A549 (cell line): ENCODE data around the gene OR2G2. TPM values are rescaled to one million over a fixed set of nuclear protein-coding genes. Genes with fewer than 3 reads are reported as not detected.

Source experiments
- ATAC-seq, 2 experiments: fragments of 200-7000 bp in 1 of 2; fragments of >200 bp in 1 of 2; cut with Nextera tagmentation in 1 of 2; cut with Tn5 transposase in 1 of 2; 3 replicates each; pipeline versions ENCODE4 v1.8.0 to v1.9.1; 2018 to 2020; ENCODE audit warnings: mild to moderate bottlenecking in 1 of 2, moderate library complexity in 1 of 2
- CTCF ChIA-PET: fragments of 300-600 bp; sonication (Branson Sonifier 250); formaldehyde crosslinking; extraction: SDS; loops from one replicate; lab custom pipeline; 2021; ENCODE audit warnings: antibody characterized with exemption, inconsistent platforms; lab: Yijun Ruan, JAX
- POLR2A ChIA-PET: fragments of 350-600 bp; formaldehyde crosslinking; extraction: SDS; loops from one replicate; lab custom pipeline; 2021; ENCODE audit warnings: antibody characterized with exemption, inconsistent platforms; lab: Yijun Ruan, JAX
- DNase-seq, 2 experiments: peaks; one replicate each; pipeline versions ENCODE4 v3.0.0 to v3.0.0-alpha.2; 2011 to 2016; ENCODE audit warnings: low read depth in 1 of 2, low spot score in 1 of 2
- FAIRE-seq: peaks from 2 replicates; lab custom pipeline; 2011; peaks lifted over from hg19 to GRCh38; lab: Jason Lieb, UNC
- H3K27ac ChIP-seq, 2 experiments: fragments of >200 bp; sonication (Bioruptor Twin); formaldehyde crosslinking; 3 replicates each; pipeline ENCODE4 v1.5.1; 2016 to 2017
- H3K4me1 ChIP-seq: fragments of >200 bp; sonication (Bioruptor Twin); formaldehyde crosslinking; 3 replicates; pipeline ENCODE4 v1.6.1; 2016
- H3K4me2 ChIP-seq: fragments of >200 bp; sonication (Bioruptor Twin); formaldehyde crosslinking; 3 replicates; pipeline ENCODE4 v1.6.1; 2016
- H3K4me3 ChIP-seq: fragments of >200 bp; sonication (Bioruptor Twin); formaldehyde crosslinking; 3 replicates; pipeline ENCODE4 v1.5.1; 2016
- H3K9me3 ChIP-seq: fragments of >200 bp; sonication (Bioruptor Twin); formaldehyde crosslinking; 3 replicates; pipeline ENCODE4 v1.6.1; 2016
- CBX2 ChIP-seq: fragments of 200-600 bp; sonication (generic); IDR thresholded peaks from 2 replicates; pipeline ENCODE4 v1.6.1; 2016; ENCODE audit warnings: low read depth, mild to moderate bottlenecking, borderline replicate concordance
- CEBPB ChIP-seq, 2 experiments: fragments of >200 bp in 1 of 2; sonication (Bioruptor Twin) in 1 of 2; formaldehyde crosslinking in 1 of 2; IDR thresholded peaks; 2 replicates each; pipeline ENCODE4 v1.6.1; 2012 to 2016
- CHD4 ChIP-seq: fragments of 200-600 bp; sonication (generic); IDR thresholded peaks from 2 replicates; pipeline ENCODE4 v1.6.1; 2016; ENCODE audit warnings: antibody characterized with exemption, mild to moderate bottlenecking, borderline replicate concordance
- E2F6 ChIP-seq: IDR thresholded peaks from 2 replicates; pipeline ENCODE4 v1.6.1; 2012; ENCODE audit warnings: low read depth, borderline replicate concordance
- EHMT2 ChIP-seq: fragments of 200-600 bp; sonication (generic); IDR thresholded peaks from 2 replicates; pipeline ENCODE4 v1.6.1; 2016; ENCODE audit warnings: antibody characterized with exemption, low read depth, mild to moderate bottlenecking, moderate library complexity
- ELK1 ChIP-seq: fragments of 150-350 bp; IDR thresholded peaks from 2 replicates; pipeline ENCODE4 v1.6.1; 2014; ENCODE audit warnings: low read depth, mild to moderate bottlenecking, low read length
- FOSL2 ChIP-seq, 2 experiments: fragments of 450-650 bp in 1 of 2; fragments of >200 bp in 1 of 2; sonication (Bioruptor Twin) in 1 of 2; formaldehyde crosslinking; IDR thresholded peaks; 2 replicates each; pipeline versions ENCODE4 v1.5.0 to v1.6.1; 2016 to 2020; ENCODE audit warnings: mild to moderate bottlenecking in 1 of 2, moderate library complexity in 1 of 2
- FOXS1 ChIP-seq: fragments of 250-450 bp; sonication (Bioruptor Pico); IDR thresholded peaks from 2 replicates; pipeline ENCODE4 v1.5.0; 2020; ENCODE audit warnings: mild to moderate bottlenecking, moderate library complexity
- HDAC2 ChIP-seq: fragments of 200-600 bp; sonication (generic); IDR thresholded peaks from 2 replicates; pipeline ENCODE4 v1.6.1; 2016
- HES2 ChIP-seq: fragments of >200 bp; sonication (Bioruptor Twin); formaldehyde crosslinking; IDR thresholded peaks from 2 replicates; pipeline ENCODE4 v1.6.1; 2016
- HEYL ChIP-seq: fragments of 250-450 bp; sonication (Bioruptor Pico); IDR thresholded peaks from 2 replicates; pipeline ENCODE4 v1.8.0; 2021; ENCODE audit warnings: mild to moderate bottlenecking, moderate library complexity
- HMGXB4 ChIP-seq: fragments of 250-450 bp; sonication (Bioruptor Pico); IDR thresholded peaks from 2 replicates; pipeline ENCODE4 v1.5.0; 2021; ENCODE audit warnings: mild to moderate bottlenecking, moderate library complexity, borderline replicate concordance
- HOXA7 ChIP-seq: fragments of 250-450 bp; sonication (Bioruptor Pico); IDR thresholded peaks from 2 replicates; pipeline ENCODE4 v1.5.0; 2020; ENCODE audit warnings: mild to moderate bottlenecking, moderate library complexity
- HOXB13 ChIP-seq: fragments of 250-450 bp; sonication (Bioruptor Pico); IDR thresholded peaks from 2 replicates; pipeline ENCODE4 v1.5.0; 2020; ENCODE audit warnings: low read depth, mild to moderate bottlenecking, moderate library complexity
- JUN ChIP-seq, 2 experiments: fragments of >200 bp; sonication (Bioruptor Twin); formaldehyde crosslinking; IDR thresholded peaks; 2 replicates in 1 of 2; 3 replicates in 1 of 2; pipeline ENCODE4 v1.6.1; 2016 to 2017
- JUNB ChIP-seq: fragments of >200 bp; sonication (Bioruptor Twin); formaldehyde crosslinking; IDR thresholded peaks from 2 replicates; pipeline ENCODE4 v1.6.1; 2016
- KDM1A ChIP-seq: fragments of 200-600 bp; sonication (generic); IDR thresholded peaks from 2 replicates; pipeline ENCODE4 v1.6.1; 2016; ENCODE audit warnings: low read depth, mild to moderate bottlenecking
- KDM5A ChIP-seq: fragments of 200-600 bp; sonication (generic); IDR thresholded peaks from 2 replicates; pipeline ENCODE4 v1.6.1; 2016; ENCODE audit warnings: antibody characterized with exemption, mild to moderate bottlenecking
- MAZ ChIP-seq: fragments of 150-350 bp; IDR thresholded peaks from 2 replicates; pipeline ENCODE4 v1.6.1; 2014; ENCODE audit warnings: antibody characterized with exemption, low read depth, low read length, borderline replicate concordance
- MYC ChIP-seq: IDR thresholded peaks from 2 replicates; pipeline ENCODE4 v1.6.1; 2012; ENCODE audit warnings: mild to moderate bottlenecking, inconsistent platforms, low read length, improper control_type of control experiment, borderline replicate concordance
- NFE2L2 ChIP-seq: fragments of 150-350 bp; conservative IDR thresholded peaks from 2 replicates; pipeline ENCODE4 v1.6.1; 2014; ENCODE audit warnings: low read length
- NPAS2 ChIP-seq: fragments of 250-450 bp; sonication (Bioruptor Pico); IDR thresholded peaks from 2 replicates; pipeline ENCODE4 v1.8.0; 2022; ENCODE audit warnings: mild to moderate bottlenecking, moderate library complexity, borderline replicate concordance
- PBX3 ChIP-seq: IDR thresholded peaks from 2 replicates; pipeline ENCODE4 v1.6.1; 2012
- RAD21 ChIP-seq, 2 experiments: fragments of >200 bp in 1 of 2; sonication (Bioruptor Twin) in 1 of 2; formaldehyde crosslinking in 1 of 2; IDR thresholded peaks in 1 of 2; conservative IDR thresholded peaks in 1 of 2; 2 replicates in 1 of 2; 3 replicates in 1 of 2; pipeline ENCODE4 v1.6.1; 2012 to 2018; ENCODE audit warnings: inconsistent platforms in 1 of 2
- RARB ChIP-seq: fragments of 250-450 bp; sonication (Bioruptor Pico); IDR thresholded peaks from 2 replicates; pipeline ENCODE4 v1.8.0; 2021; ENCODE audit warnings: mild to moderate bottlenecking, moderate library complexity
- REST ChIP-seq: fragments of 200-600 bp; sonication (generic); IDR thresholded peaks from 2 replicates; pipeline ENCODE4 v1.6.1; 2016; ENCODE audit warnings: antibody characterized with exemption, mild to moderate bottlenecking, moderate library complexity
- USF2 ChIP-seq: fragments of 450-650 bp; IDR thresholded peaks from 2 replicates; pipeline ENCODE4 v1.6.1; 2014; ENCODE audit warnings: antibody characterized with exemption
- ZFP36 ChIP-seq: fragments of 450-650 bp; IDR thresholded peaks from 2 replicates; pipeline ENCODE4 v1.6.1; 2014; ENCODE audit warnings: borderline replicate concordance; ENCODE audit not compliant: partially characterized antibody
- WGBS: methylation state at CpG from one replicate; pipeline ENCODE4 v1.1.6; 2017; ENCODE audit errors: missing lambda C conversion rate; 5-methylcytosine and 5-hydroxymethylcytosine counted together
- polyA plus RNA-seq, 4 experiments: library from polyadenylated mRNA; depleted of rRNA in 3 of 4; stranded (reverse); fragments of >200 nt; fragmentation: RNase III in 1 of 4; extraction: RNeasy Plus Mini Kit Qiagen cat#74134 plus additional on column Dnase treatment in 1 of 4; gene quantifications; 2 replicates in 3 of 4; 3 replicates in 1 of 4; pipeline ENCODE4 v1.2.3, GENCODE V29; 2011 to 2017

OR2G2 gene
- polyA plus RNA-seq, 2 of the 4 experiments (the other 2 are of a cell fraction): not detected

- CTCF ChIA-PET: interaction anchor here (0.6 kb wide), 1 partner anchor 1914 kb away, joined by 3 read pairs; no protein-coding TSS in a partner anchor
- Histone ChIP-seq H3K27ac (no peak overlapping the region), H3K4me3 (no peak overlapping the region), H3K4me1 (no peaks in the 10 kb centered on the region), H3K4me2 (no peak overlapping the region), H3K9me3 (no peaks in the 10 kb centered on the region)
- POLR2A ChIA-PET: no interaction called here
- WGBS: 27% methylated on average over 5 of the region's 5 CpGs
- no peak for TF ChIP-seq MYC
- TF ChIP-seq KDM1A: no peak
- no peak for TF ChIP-seq HDAC2
- no peak for TF ChIP-seq HOXA7 (CRISPR knock-in tag)
- no peak for TF ChIP-seq ZFP36
- no peak for TF ChIP-seq FOXS1
- no peak for TF ChIP-seq FOSL2 (IDR thresholded peaks at IDR 0.05)
- TF ChIP-seq FOSL2 (CRISPR knock-in tag; IDR thresholded peaks at IDR 0.05): no peak
- no peak for TF ChIP-seq NPAS2
- no peak for TF ChIP-seq CHD4
- no peak for TF ChIP-seq NFE2L2
- FAIRE-seq: no peak
- no peak for ATAC-seq
- DNase-seq: no peak
Measured at GRCh38 chr1:247548092-247548491, 40.1 kb upstream of the OR2G2 start.

- DNase-seq (no peak), ATAC-seq (no peak), FAIRE-seq (no peak)
- Histone ChIP-seq H3K4me1 (no peaks in the 10 kb centered on the region), H3K9me3 (no peaks in the 10 kb centered on the region), H3K4me2 (no peak within 1 kb of the TSS), H3K4me3 (no peak within 1 kb of the TSS), H3K27ac (no peak within 1 kb of the TSS)
- TF ChIP-seq JUN (IDR thresholded peaks at IDR 0.05): no peak
- no peak for TF ChIP-seq HOXB13 (CRISPR knock-in tag)
- no peak for TF ChIP-seq NFE2L2
- no peak for TF ChIP-seq JUNB
- TF ChIP-seq E2F6: no peak
- TF ChIP-seq KDM5A: no peak
- no peak for TF ChIP-seq RAD21 (conservative IDR thresholded peaks at IDR 0.05 in 1 of 2, IDR thresholded peaks at IDR 0.05 in 1 of 2)
- TF ChIP-seq CEBPB (IDR thresholded peaks at IDR 0.05): no peak
- no peak for TF ChIP-seq CBX2
- no peak for TF ChIP-seq HES2
- TF ChIP-seq EHMT2: no peak
- TF ChIP-seq MAZ: no peak
- no peak for TF ChIP-seq PBX3
- no peak for TF ChIP-seq RARB (CRISPR knock-in tag)
- TF ChIP-seq HEYL (CRISPR knock-in tag): no peak
- no peak for TF ChIP-seq CHD4
- TF ChIP-seq USF2: no peak
- no peak for TF ChIP-seq HMGXB4 (CRISPR knock-in tag)
- no peak for TF ChIP-seq ELK1
- no peak for TF ChIP-seq REST
- WGBS: 33% methylated on average over 13 of the region's 13 CpGs
- ChIA-PET POLR2A (no interaction called here), CTCF (interaction anchor here (0.7 kb wide), 1 partner anchor 12 kb away, joined by 3 read pairs; the partner anchor contains the start of gene OR2C3)
Measured at GRCh38 chr1:247548769-247549182, 39.4 kb upstream of the OR2G2 start, which contains the start of gene GCSAML. GCSAML (plus strand) TSS chr1:247549134; CDS start chr1:247549192, 58 bp downstream.
